Neutrophil (primary cell): ENCODE data around the gene NUDT4.
"Not testable (repeated sequence)": the region's sequence is repeated elsewhere in the genome, so short reads cannot be mapped to it uniquely, and the experiment has no call there.

Experiments
- H3K27ac ChIP-seq: fragments of 200-600 bp; sonication (generic); 2 replicates; pipeline ENCODE4 v1.5.1; 2016; ENCODE audit warnings: mild to moderate bottlenecking, moderate library complexity
- H3K27me3 ChIP-seq: fragments of 200-600 bp; sonication (generic); 2 replicates; pipeline ENCODE4 v1.6.0; 2016; ENCODE audit warnings: mild to moderate bottlenecking
- H3K36me3 ChIP-seq: fragments of 200-600 bp; sonication (generic); 2 replicates; pipeline ENCODE4 v1.5.1; 2017
- H3K4me1 ChIP-seq, 2 experiments: fragments of 200-600 bp in 1 of 2; sonication (generic) in 1 of 2; 1 replicate in 1 of 2; 2 replicates in 1 of 2; pipeline versions ENCODE4 v1.5.1 to v1.6.1; 2013 to 2016; ENCODE audit warnings: low read depth in 1 of 2, low read length in 1 of 2, mild to moderate bottlenecking in 1 of 2, moderate library complexity in 1 of 2; ENCODE audit not compliant: control insufficient read depth in 1 of 2, insufficient read depth in 1 of 2
- H3K4me3 ChIP-seq, 2 experiments: fragments of 200-600 bp in 1 of 2; sonication (generic) in 1 of 2; 1 replicate in 1 of 2; 2 replicates in 1 of 2; pipeline ENCODE4 v1.5.1; 2013 to 2016; ENCODE audit warnings: low read depth in 1 of 2, low read length in 1 of 2, mild to moderate bottlenecking in 1 of 2, moderate library complexity in 1 of 2
- H3K9me3 ChIP-seq: fragments of 200-600 bp; sonication (generic); 2 replicates; pipeline ENCODE4 v1.5.1; 2016
- CTCF ChIP-seq: fragments of 200-600 bp; sonication (generic); IDR thresholded peaks from 2 replicates; pipeline ENCODE4 v1.5.1; 2016; ENCODE audit warnings: antibody characterized with exemption

The NUDT4 gene

GRCh38 chr12:93427779-93428564 lies 50.2 kb downstream of the NUDT4 start:
- TF ChIP-seq CTCF = no peak
- Histone ChIP-seq H3K27ac (no peak overlapping the region), H3K4me3 (no peak overlapping the region), H3K4me1 (no peaks in the 10 kb centered on the region), H3K9me3 (no peaks in the 10 kb centered on the region), H3K36me3 (no peaks in the 10 kb centered on the region), H3K27me3 (no peaks in the 10 kb centered on the region)

GRCh38 chr12:93429448-93429847 lies 51.7 kb downstream of the NUDT4 start:
- H3K36me3 ChIP-seq = no peaks in the 10 kb centered on the region
- H3K4me1 ChIP-seq = no peaks in the 10 kb centered on the region
- TF ChIP-seq CTCF = no peak
- no peaks in the 10 kb centered on the region for H3K9me3 ChIP-seq
- H3K27me3 ChIP-seq = no peaks in the 10 kb centered on the region
- H3K4me3 ChIP-seq = no peak overlapping the region
- H3K27ac ChIP-seq = no peak overlapping the region

- no peak for TF ChIP-seq CTCF
- Histone ChIP-seq H3K27me3 (no peaks in the 10 kb centered on the region), H3K4me3 (no peak overlapping the region), H3K9me3 (no peaks in the 10 kb centered on the region), H3K27ac (no peak overlapping the region), H3K4me1 (no peaks in the 10 kb centered on the region), H3K36me3 (no peaks in the 10 kb centered on the region)
Observed at GRCh38 chr12:93429852-93430251, 52.1 kb downstream of the NUDT4 start.

- H3K9me3 ChIP-seq = no peaks in the 10 kb centered on the region
- H3K4me1 ChIP-seq = no peaks in the 10 kb centered on the region
- no peak overlapping the region for H3K4me3 ChIP-seq
- no peak overlapping the region for H3K27ac ChIP-seq
- no peaks in the 10 kb centered on the region for H3K36me3 ChIP-seq
- H3K27me3 ChIP-seq = no peaks in the 10 kb centered on the region
- TF ChIP-seq CTCF = no peak
Observed at GRCh38 chr12:93430280-93430679, 52.6 kb downstream of the NUDT4 start.

- not testable (repeated sequence) for H3K9me3 ChIP-seq, H3K4me3 ChIP-seq, H3K36me3 ChIP-seq, H3K27me3 ChIP-seq, H3K27ac ChIP-seq, H3K4me1 ChIP-seq
Observed at GRCh38 chr12:93432031-93432430, 54.3 kb downstream of the NUDT4 start.

GRCh38 chr12:93434256-93434865 lies 56.6 kb downstream of the NUDT4 start:
- H3K36me3 ChIP-seq = no peaks in the 10 kb centered on the region
- no peak for TF ChIP-seq CTCF
- no peaks in the 10 kb centered on the region for H3K27me3 ChIP-seq
- no peaks in the 10 kb centered on the region for H3K9me3 ChIP-seq
- H3K27ac ChIP-seq = no peak overlapping the region
- H3K4me3 ChIP-seq = no peak overlapping the region
- H3K4me1 ChIP-seq = no peaks in the 10 kb centered on the region
